Measurements from ENCODE around the gene SYT13. TPM values are rescaled to one million over a fixed set of nuclear protein-coding genes. Genes with fewer than 3 reads are reported as not detected.

The SYT13 gene
- total and polyA plus RNA-seq, 2 donors (not counting 3 experiments of a cell fraction or from before 2014, with no cell fraction given): not detected

DNA sequence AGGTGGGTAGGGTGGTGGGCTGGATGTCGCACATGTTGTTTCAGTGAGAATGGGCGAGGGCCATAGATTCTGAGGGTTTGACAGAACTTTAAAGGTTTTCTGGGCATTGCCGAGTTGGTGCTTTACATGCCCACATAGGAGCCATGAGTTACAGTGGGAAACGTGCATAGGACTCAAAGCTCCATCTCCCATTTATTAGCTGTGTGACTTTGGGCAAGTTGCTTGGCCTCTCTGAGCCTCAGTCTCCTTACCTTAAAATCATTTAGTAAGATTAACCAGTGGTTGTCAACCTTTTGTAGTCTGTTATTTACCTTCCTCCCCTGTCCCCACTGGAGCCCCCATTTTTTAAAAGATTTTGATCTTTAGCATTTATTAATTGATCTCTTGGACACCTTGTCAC, 67.4 kb downstream of the SYT13 start:
- no peak overlapping the region for H2AFZ ChIP-seq (ENCODE audit: low read depth, low read length)
- DNase-seq (ENCODE audit: low read depth, low spot score) (no peak), FAIRE-seq (no peak)
- H3K36me3 ChIP-seq (ENCODE audit: control insufficient read depth in 2 of 2, extremely low read depth in 1 of 2, insufficient read depth in 2 of 2, low read length in 2 of 2): peaks cover 0 to 3% of the 10 kb centered on the region in 2 experiments
- no peaks in the 10 kb centered on the region for H3K4me1 ChIP-seq (ENCODE audit: control insufficient read depth, extremely low read depth, insufficient read depth, low read length)
- no TSS peak for BruUV-seq (replicated peaks)
- H3K27ac ChIP-seq (ENCODE audit: insufficient read depth, low read depth, low read length): no peak overlapping the region
- H3K27me3 ChIP-seq (ENCODE audit: control insufficient read depth in 2 of 2, insufficient read depth in 2 of 2, low read length in 2 of 2): peaks cover 0 to 3% of the 10 kb centered on the region in 2 experiments
- H3K4me2 ChIP-seq (ENCODE audit: insufficient read depth, low read length): no peak overlapping the region
- H3K4me3 ChIP-seq (replicated peaks in 1 of 3; ENCODE audit: insufficient read depth in 1 of 3, low read depth in 1 of 3, low read length in 3 of 3): no peak overlapping the region
- H3K9me1 ChIP-seq (replicated peaks; ENCODE audit: control insufficient read depth, extremely low read depth, insufficient read depth, low read length): no peaks in the 10 kb centered on the region
- H4K20me1 ChIP-seq (replicated peaks; ENCODE audit: control insufficient read depth, extremely low read depth, insufficient read depth, low read length): no peaks in the 10 kb centered on the region
- intact Hi-C loops (cut with micrococcal nuclease): no loop called here
- CTCF ChIA-PET: no interaction called here
- no peak for TF ChIP-seq POLR2AphosphoS5 (IDR thresholded peaks at IDR 0.05; ENCODE audit: insufficient read depth, low read depth, low read length)
- no peak for TF ChIP-seq POLR2A (IDR thresholded peaks at IDR 0.05; ENCODE audit: low read depth, low read length)
- TF ChIP-seq JUN (IDR thresholded peaks at IDR 0.05; ENCODE audit: borderline replicate concordance, insufficient read depth, insufficient read length, low read depth): no peak
- no peak for TF ChIP-seq MYC (IDR thresholded peaks at IDR 0.05; ENCODE audit: low read depth, low read length)
- no peak for TF ChIP-seq GATA2 (IDR thresholded peaks at IDR 0.05; ENCODE audit: insufficient read depth, insufficient read length, low read depth, low read length)
- TF ChIP-seq, protein P1, sequence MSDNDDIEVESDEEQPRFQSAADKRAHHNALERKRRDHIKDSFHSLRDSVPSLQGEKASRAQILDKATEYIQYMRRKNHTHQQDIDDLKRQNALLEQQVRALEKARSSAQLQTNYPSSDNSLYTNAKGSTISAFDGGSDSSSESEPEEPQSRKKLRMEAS (IDR thresholded peaks at IDR 0.05; ENCODE audit: insufficient read depth, insufficient read length): no peak
- TF ChIP-seq FOS (IDR thresholded peaks at IDR 0.05; ENCODE audit: borderline replicate concordance, insufficient read depth, low read length): no peak
- TF ChIP-seq, protein P2, sequence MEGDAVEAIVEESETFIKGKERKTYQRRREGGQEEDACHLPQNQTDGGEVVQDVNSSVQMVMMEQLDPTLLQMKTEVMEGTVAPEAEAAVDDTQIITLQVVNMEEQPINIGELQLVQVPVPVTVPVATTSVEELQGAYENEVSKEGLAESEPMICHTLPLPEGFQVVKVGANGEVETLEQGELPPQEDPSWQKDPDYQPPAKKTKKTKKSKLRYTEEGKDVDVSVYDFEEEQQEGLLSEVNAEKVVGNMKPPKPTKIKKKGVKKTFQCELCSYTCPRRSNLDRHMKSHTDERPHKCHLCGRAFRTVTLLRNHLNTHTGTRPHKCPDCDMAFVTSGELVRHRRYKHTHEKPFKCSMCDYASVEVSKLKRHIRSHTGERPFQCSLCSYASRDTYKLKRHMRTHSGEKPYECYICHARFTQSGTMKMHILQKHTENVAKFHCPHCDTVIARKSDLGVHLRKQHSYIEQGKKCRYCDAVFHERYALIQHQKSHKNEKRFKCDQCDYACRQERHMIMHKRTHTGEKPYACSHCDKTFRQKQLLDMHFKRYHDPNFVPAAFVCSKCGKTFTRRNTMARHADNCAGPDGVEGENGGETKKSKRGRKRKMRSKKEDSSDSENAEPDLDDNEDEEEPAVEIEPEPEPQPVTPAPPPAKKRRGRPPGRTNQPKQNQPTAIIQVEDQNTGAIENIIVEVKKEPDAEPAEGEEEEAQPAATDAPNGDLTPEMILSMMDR (IDR thresholded peaks at IDR 0.05; ENCODE audit: extremely low read depth in 1 of 2, insufficient read depth in 1 of 2, low read depth in 1 of 2, low read length in 2 of 2): no peak
- TF ChIP-seq EZH2 (IDR thresholded peaks at IDR 0.05; ENCODE audit: borderline replicate concordance, low read depth, low read length, severe bottlenecking): no peak
- H3K9ac ChIP-seq (replicated peaks; ENCODE audit: extremely low read depth, insufficient read depth, low read length): no peak overlapping the region
- no peaks in the 10 kb centered on the region for H3K9me3 ChIP-seq (replicated peaks; ENCODE audit: control insufficient read depth, insufficient read depth, low read length)
- H3K79me2 ChIP-seq (ENCODE audit: control insufficient read depth, insufficient read depth, low read length): no peaks in the 10 kb centered on the region
- POLR2A ChIA-PET: no interaction called here
- dilution Hi-C loops (cut with MboI; ENCODE audit: extremely low pct_ligation_motif_present, low sequenced_read_pairs): no loop called here
